Thoracic aorta (tissue), 2 donors: ENCODE data around the gene ZNF143. TPM values are rescaled to one million over a fixed set of nuclear protein-coding genes. Genes with fewer than 3 reads are reported as not detected.

Experiments
- ATAC-seq: fragments of 150-250 bp; one replicate; pipeline ENCODE4 v1.8.0; 2017; ENCODE audit warnings: low read depth; ENCODE audit not compliant: insufficient number of reproducible peaks, low FRiP score
- DNase-seq: peaks from one replicate; pipeline ENCODE4 v3.0.0-alpha.2; 2020; ENCODE audit warnings: low spot score
- H3K27ac ChIP-seq, 2 donors: fragments of 200-600 bp; sonication (generic); 1 replicate in 1 of 2; 2 replicates in 1 of 2; pipeline ENCODE4 v1.5.1; 2016; ENCODE audit warnings: mild to moderate bottlenecking in 2 of 2, moderate library complexity in 2 of 2
- H3K27me3 ChIP-seq: fragments of 200-600 bp; sonication (generic); replicated peaks from 2 replicates; pipeline ENCODE4 v1.6.0; 2016; ENCODE audit warnings: mild to moderate bottlenecking; ENCODE audit not compliant: insufficient read depth
- H3K36me3 ChIP-seq: fragments of 200-600 bp; sonication (generic); one replicate; pipeline ENCODE4 v1.5.1; 2016
- H3K4me1 ChIP-seq, 2 donors: fragments of 200-600 bp; sonication (generic); 1 replicate in 1 of 2; 2 replicates in 1 of 2; pipeline versions ENCODE4 v1.5.1 to v1.6.0; 2016; ENCODE audit warnings: low read depth in 2 of 2, mild to moderate bottlenecking in 1 of 2; ENCODE audit not compliant: control insufficient read depth in 1 of 2
- H3K4me3 ChIP-seq: fragments of 200-600 bp; sonication (generic); 2 replicates; pipeline ENCODE4 v1.5.1; 2016; ENCODE audit warnings: mild to moderate bottlenecking
- H3K9me3 ChIP-seq: fragments of 200-600 bp; sonication (generic); 2 replicates; pipeline ENCODE4 v1.5.1; 2016
- CTCF ChIP-seq: fragments of 200-600 bp; sonication (generic); IDR thresholded peaks from one replicate; pipeline ENCODE4 v1.5.1; 2019; ENCODE audit warnings: antibody characterized with exemption
- total RNA-seq, 2 donors: library from RNA; depleted of rRNA; stranded (reverse); fragments of >200 nt; gene quantifications; one replicate each; pipeline versions ENCODE4 v1.1.0 to v1.2.3, GENCODE V29; 2016

The ZNF143 gene
- total RNA-seq, 2 donors from 2014 or later = 45.1 to 80.6 TPM

GRCh38 chr11:9490376-9490775, 29.6 kb downstream of the ZNF143 start:
- Histone ChIP-seq H3K36me3 (peaks cover 16% of the 10 kb centered on the region), H3K27ac (no peak overlapping the region), H3K4me1 (peaks cover 7 to 20% of the 10 kb centered on the region in 2 donors), H3K27me3 (no peaks in the 10 kb centered on the region), H3K4me3 (no peak overlapping the region), H3K9me3 (no peaks in the 10 kb centered on the region)
- DNase-seq (no peak), ATAC-seq (no peak)
- no peak for TF ChIP-seq CTCF

GRCh38 chr11:9493492-9493891, 32.7 kb downstream of the ZNF143 start:
- Histone ChIP-seq H3K36me3 (peaks cover 20% of the 10 kb centered on the region), H3K27me3 (no peaks in the 10 kb centered on the region), H3K27ac (no peak overlapping the region), H3K9me3 (no peaks in the 10 kb centered on the region), H3K4me3 (no peak overlapping the region), H3K4me1 (peaks cover 11 to 21% of the 10 kb centered on the region in 2 donors)
- no peak for DNase-seq
- ATAC-seq = no peak
- no peak for TF ChIP-seq CTCF

GRCh38 chr11:9494316-9494715, 33.5 kb downstream of the ZNF143 start:
- Histone ChIP-seq H3K4me3 (no peak overlapping the region), H3K4me1 (peaks cover 12 to 21% of the 10 kb centered on the region in 2 donors), H3K27ac (no peak overlapping the region), H3K9me3 (no peaks in the 10 kb centered on the region), H3K27me3 (no peaks in the 10 kb centered on the region), H3K36me3 (peaks cover 20% of the 10 kb centered on the region)
- no peak for TF ChIP-seq CTCF
- DNase-seq (no peak), ATAC-seq (no peak)

- Histone ChIP-seq H3K4me3 (no peak overlapping the region), H3K27me3 (no peaks in the 10 kb centered on the region), H3K4me1 (peaks cover 13 to 14% of the 10 kb centered on the region in 2 donors), H3K36me3 (peaks cover 22% of the 10 kb centered on the region), H3K27ac (no peak overlapping the region), H3K9me3 (no peaks in the 10 kb centered on the region)
- no peak for TF ChIP-seq CTCF
- no peak for ATAC-seq
- no peak for DNase-seq
These were observed 35.1 kb downstream of the ZNF143 start for GRCh38 chr11:9495803-9496514.

GRCh38 chr11:9498457-9499078, 37.8 kb downstream of the ZNF143 start:
- no peak for TF ChIP-seq CTCF
- H3K27me3 ChIP-seq = no peaks in the 10 kb centered on the region
- peak overlapping the region in 1 of 2 donors; percentile 11 for H3K27ac ChIP-seq
- peaks cover 13 to 14% of the 10 kb centered on the region in 2 donors for H3K4me1 ChIP-seq
- ATAC-seq (no peak), DNase-seq (no peak)
- H3K9me3 ChIP-seq = no peaks in the 10 kb centered on the region
- peaks cover 22% of the 10 kb centered on the region for H3K36me3 ChIP-seq
- no peak overlapping the region for H3K4me3 ChIP-seq
